ENCODE data around the gene THBS2.

THBS2 gene

GRCh38 chr6:169243661-169244060, 10.0 kb downstream of the THBS2 start:
- DNase-seq (ENCODE audit: extremely low read depth, low read depth): no peak
- no peak for TF ChIP-seq CTCF (IDR thresholded peaks at IDR 0.05; ENCODE audit: low read depth, low read length, missing control alignments)
- no peak overlapping the region for H3K4me3 ChIP-seq (replicated peaks; ENCODE audit: low read depth, low read length)

GRCh38 chr6:169243186-169243585, 10.5 kb downstream of the THBS2 start:
- no peak for TF ChIP-seq CTCF (IDR thresholded peaks at IDR 0.05; ENCODE audit: low read depth, low read length, missing control alignments)
- DNase-seq (ENCODE audit: extremely low read depth, low read depth): no peak
- no peak overlapping the region for H3K4me3 ChIP-seq (replicated peaks; ENCODE audit: low read depth, low read length)

- H3K4me3 ChIP-seq (replicated peaks; ENCODE audit: low read depth, low read length): no peak overlapping the region
- TF ChIP-seq CTCF (IDR thresholded peaks at IDR 0.05; ENCODE audit: low read depth, low read length, missing control alignments): no peak
- DNase-seq (ENCODE audit: extremely low read depth, low read depth): no peak
These were observed 11.8 kb downstream of the THBS2 start for GRCh38 chr6:169241688-169242350.

- no peak for DNase-seq (ENCODE audit: extremely low read depth, low read depth)
- no peak for TF ChIP-seq CTCF (IDR thresholded peaks at IDR 0.05; ENCODE audit: low read depth, low read length, missing control alignments)
These were observed 12.9 kb downstream of the THBS2 start for GRCh38 chr6:169240591-169241390.

GRCh38 chr6:169240125-169240524, 13.5 kb downstream of the THBS2 start:
- no peak overlapping the region for H3K4me3 ChIP-seq (replicated peaks; ENCODE audit: low read depth, low read length)
- TF ChIP-seq CTCF (IDR thresholded peaks at IDR 0.05; ENCODE audit: low read depth, low read length, missing control alignments): no peak
- DNase-seq (ENCODE audit: extremely low read depth, low read depth): no peak

More at GRCh38 chr6:169240591-169241390, 12.9 kb downstream of the THBS2 start:
- H3K4me3 ChIP-seq (replicated peaks; ENCODE audit: low read depth, low read length): no peak overlapping the region

- H3K4me3 ChIP-seq (replicated peaks; ENCODE audit: low read depth, low read length): no peak overlapping the region
- no peak for DNase-seq (ENCODE audit: extremely low read depth, low read depth)
- no peak for TF ChIP-seq CTCF (IDR thresholded peaks at IDR 0.05; ENCODE audit: low read depth, low read length, missing control alignments)
These were observed 14.5 kb downstream of the THBS2 start for GRCh38 chr6:169239181-169239580.
